GM12865 (cell line): ENCODE results near the gene IGSF6.

Experiments used
- DNase-seq: peaks from one replicate; pipeline ENCODE4 v3.0.0; 2010; ENCODE audit warnings: low read depth
- H3K4me3 ChIP-seq: 2 replicates; pipeline ENCODE4 v1.5.1; 2011; ENCODE audit warnings: mild to moderate bottlenecking, low read depth, low read length, control low read depth
- CTCF ChIP-seq: IDR thresholded peaks from 2 replicates; pipeline ENCODE4 v1.5.1; 2011; ENCODE audit warnings: low read length, control low read depth, low read depth, inconsistent platforms; ENCODE audit not compliant: insufficient read depth; ENCODE audit errors: missing control alignments

Gene IGSF6

DNA sequence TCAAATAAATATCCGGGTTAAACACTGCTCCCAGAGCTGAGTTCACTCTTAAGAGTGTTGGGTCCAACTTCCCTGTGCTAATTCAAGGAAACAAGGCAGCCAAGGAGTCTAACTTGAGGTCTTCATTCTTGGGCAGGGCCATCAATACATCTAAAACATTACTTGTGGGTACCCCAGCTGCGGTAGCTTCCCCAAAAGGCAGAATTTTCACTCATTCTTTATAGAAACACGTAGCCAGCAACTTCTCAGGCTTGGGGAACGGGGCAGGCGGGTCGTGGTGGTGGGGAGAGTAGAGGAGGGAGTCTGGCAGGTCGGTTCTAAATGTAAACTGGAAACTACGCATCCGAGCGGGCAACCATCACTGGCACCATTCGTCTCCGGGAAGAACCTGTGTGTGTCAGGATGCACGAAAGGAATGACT lies 53.7 kb downstream of the IGSF6 start:
- DNase-seq = peak; percentile 13
- H3K4me3 ChIP-seq = peak overlapping the region; percentile 100
- no peak for TF ChIP-seq CTCF

- TF ChIP-seq CTCF = no peak
- no peak overlapping the region for H3K4me3 ChIP-seq
- no peak for DNase-seq
Measured at GRCh38 chr16:21598206-21598605, 54.2 kb downstream of the IGSF6 start.

DNA sequence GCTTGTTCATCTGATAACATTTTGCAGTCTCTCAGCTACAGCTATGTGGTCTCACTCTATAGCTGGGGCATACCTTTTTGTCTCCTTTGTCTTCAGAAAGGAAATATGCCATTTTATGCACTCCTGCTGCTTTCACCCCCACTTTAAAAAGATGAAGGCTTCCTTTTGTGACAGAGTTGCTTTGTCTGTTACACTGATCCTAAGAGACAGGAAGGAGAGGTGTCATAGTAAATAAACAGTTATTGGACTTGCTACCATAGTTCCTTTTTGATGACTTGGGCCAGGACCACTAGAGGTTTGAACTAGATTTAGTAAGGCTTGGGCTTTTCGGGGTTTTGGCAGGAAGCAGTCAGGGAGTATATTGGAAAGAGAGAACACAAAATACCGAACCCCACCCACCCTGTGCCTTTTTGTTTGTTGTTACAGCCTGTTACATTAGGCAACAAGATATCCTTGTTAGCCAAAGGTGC lies 54.8 kb downstream of the IGSF6 start:
- TF ChIP-seq CTCF = no peak

GRCh38 chr16:21593530-21594289 lies 58.7 kb downstream of the IGSF6 start:
- no peak for DNase-seq

More for the DNA sequence above, 54.8 kb downstream of the IGSF6 start:
- no peak for DNase-seq
- no peak overlapping the region for H3K4me3 ChIP-seq

DNA sequence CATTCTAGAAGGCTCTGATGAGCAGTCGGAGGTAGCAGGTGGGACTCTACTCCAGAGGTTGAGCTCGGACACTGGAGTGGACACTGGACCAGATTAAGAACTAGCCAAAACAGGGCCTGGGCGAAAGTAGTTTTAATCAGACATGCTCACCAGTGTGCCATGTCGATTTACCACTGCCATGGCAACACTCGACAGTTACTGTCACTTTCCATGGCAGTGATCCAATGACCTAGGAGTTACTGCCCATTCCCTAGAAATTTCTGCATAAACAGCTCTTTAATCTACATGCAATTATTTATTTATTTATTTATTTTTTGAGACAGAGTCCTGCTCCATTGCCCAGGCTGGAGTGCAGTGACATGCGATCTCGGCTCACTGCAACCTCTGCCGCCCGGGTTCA lies 60.2 kb downstream of the IGSF6 start:
- no peak for DNase-seq
- no peak overlapping the region for H3K4me3 ChIP-seq
- no peak for TF ChIP-seq CTCF

More at GRCh38 chr16:21593530-21594289, 58.7 kb downstream of the IGSF6 start:
- no peak overlapping the region for H3K4me3 ChIP-seq
- no peak for TF ChIP-seq CTCF

- DNase-seq = no peak
- H3K4me3 ChIP-seq = no peak overlapping the region
- TF ChIP-seq CTCF = no peak
Measured at GRCh38 chr16:21590796-21591195, 61.6 kb downstream of the IGSF6 start.

- DNase-seq = no peak
- no peak overlapping the region for H3K4me3 ChIP-seq
- no peak for TF ChIP-seq CTCF
Measured at GRCh38 chr16:21590287-21590686, 62.1 kb downstream of the IGSF6 start.
